Activated CD4-positive, alpha-beta T cell treated with anti-CD3 and anti-CD28 coated beads, Interleukin-2, Interleukin-6, amounts not matched to agents 100 ng/mL and 50 ng/mL, durations not matched to agents 16 hours and 8 hours (primary cell): ENCODE data around the gene COL16A1.

Experiments used
- DNase-seq: peaks from one replicate; pipeline ENCODE4 v3.0.0-alpha.2; 2020

COL16A1 gene

DNA sequence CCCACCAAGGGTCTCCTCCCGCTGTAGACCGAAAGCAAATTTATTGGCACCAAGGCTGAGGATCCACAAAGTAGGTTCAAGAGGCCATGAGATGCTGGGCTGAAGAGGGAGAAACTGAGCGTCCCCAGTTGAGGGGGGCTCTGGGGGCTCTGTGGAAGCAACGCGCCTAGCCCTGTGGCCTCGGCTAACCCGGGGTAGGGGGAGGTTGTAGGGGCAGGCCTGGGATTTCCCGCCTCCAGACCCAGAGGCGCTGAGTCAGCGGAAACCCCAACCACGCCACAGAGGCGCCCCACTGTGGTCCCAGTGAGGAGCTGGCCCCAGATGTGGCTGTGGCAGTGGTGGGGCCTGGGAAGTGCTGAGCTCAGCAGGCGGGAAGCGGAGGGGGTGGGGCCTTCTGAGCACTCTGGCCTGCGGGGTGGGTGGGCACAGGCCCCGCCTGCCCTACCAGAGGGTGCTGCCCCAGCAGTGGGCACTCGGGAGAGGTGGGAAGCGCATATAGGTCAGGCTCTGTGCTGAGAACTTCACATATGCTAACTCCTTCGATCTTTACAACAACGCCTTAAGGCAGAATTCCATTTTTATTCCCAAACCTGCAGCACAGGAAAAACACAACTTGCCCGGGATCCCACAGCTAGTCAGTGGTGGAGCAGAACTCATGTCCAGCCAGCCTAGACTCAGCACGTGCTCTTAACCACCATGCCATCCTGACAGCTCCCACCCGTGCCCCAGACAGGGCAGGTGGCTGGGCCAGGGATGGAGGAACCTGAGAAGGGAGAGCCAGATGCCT, 1.5 kb upstream of the COL16A1 start:
- DNase-seq, result peak; percentile 86

- DNase-seq, result peak; percentile 17
These were observed 658 bp upstream of the COL16A1 start for GRCh38 chr1:31704271-31705079.

DNA sequence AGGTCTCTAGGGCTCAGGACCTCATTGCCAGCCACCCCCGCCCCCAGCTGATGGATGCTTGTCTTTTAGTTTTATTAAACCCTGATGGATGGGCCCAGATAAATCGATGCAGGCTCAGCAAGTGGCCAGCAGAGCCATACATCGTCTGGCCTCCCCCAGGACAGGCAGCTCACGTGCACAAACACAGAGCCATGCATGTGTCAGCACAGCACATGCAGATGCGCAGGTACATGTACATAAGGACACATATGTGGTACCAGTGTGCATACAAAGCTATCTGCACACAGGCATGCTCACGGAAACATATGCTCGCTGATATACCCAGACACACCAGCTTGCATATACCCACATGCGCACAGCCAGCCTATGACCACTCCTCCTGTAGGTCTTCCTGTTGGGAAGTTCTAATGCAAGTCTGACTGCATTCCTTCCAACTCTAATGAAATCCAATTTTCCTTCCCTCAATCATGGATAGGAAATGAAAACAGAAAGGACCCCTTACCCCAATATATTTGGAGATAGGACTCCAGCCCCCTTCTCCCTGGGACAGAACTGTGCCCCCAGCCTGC, 897 bp downstream of the COL16A1 start:
- no peak for DNase-seq

DNA sequence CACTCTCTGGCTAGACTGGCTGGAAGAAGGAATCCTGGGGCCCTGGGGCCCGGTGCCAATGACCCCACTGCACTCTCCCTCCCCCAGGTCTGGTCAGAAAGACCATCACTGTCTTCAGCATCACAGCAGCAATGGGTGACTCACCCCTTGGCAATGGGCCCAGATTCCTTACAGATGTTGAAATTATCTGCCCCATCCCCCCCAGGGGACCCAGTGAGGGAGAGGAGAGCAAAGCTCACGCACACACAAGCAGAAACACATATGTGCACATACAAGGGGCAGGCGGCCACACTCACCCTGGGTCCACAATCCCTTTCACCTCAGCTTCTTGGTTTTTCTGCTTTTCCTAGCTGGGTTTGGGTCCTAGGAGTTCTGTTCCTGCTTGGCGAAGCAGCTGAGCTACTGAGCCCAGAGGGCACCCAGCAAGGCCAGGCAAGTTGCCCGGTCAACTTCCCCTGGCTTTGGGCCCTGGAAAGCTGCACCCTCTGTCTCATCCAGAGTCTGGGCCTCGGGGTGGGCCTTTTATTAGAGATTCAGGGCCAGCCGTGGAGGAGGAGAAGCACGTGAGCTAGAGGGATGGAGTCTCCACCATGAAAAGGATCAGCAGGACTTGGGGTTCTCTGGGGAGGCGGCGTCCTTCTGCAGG, 2.6 kb downstream of the COL16A1 start:
- DNase-seq, result no peak

- no peak for DNase-seq
These were observed 3.2 kb downstream of the COL16A1 start for GRCh38 chr1:31700468-31701090.

DNA sequence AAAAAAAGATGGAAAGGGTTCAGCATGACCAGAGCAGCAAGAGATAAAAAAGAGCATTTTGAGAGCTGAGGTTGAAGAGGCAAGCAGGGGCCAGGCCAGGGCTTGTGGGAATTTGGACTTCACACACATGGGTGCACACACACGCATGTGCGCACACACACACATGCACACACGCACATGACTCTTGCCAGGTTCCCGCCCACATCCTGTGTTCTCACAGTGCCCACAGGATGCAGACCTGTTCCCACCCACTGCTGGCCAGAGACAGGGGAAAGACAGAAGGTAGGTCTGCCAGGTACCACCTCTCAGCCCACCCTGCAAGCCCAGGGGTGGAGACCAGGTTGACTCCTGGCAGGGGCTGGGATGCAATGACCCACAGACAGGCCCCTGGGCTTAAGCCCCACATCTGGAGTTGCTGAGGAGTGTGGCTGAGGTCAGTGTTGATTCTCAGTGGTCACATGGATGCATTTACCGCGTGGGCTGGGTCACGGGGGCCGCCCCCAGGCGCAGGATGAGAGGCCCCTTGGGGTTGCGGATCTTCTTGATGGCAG, 4.4 kb downstream of the COL16A1 start:
- DNase-seq, result peak; percentile 34

- DNase-seq, result no peak
These were observed 6.3 kb downstream of the COL16A1 start for GRCh38 chr1:31697369-31697984.

DNA sequence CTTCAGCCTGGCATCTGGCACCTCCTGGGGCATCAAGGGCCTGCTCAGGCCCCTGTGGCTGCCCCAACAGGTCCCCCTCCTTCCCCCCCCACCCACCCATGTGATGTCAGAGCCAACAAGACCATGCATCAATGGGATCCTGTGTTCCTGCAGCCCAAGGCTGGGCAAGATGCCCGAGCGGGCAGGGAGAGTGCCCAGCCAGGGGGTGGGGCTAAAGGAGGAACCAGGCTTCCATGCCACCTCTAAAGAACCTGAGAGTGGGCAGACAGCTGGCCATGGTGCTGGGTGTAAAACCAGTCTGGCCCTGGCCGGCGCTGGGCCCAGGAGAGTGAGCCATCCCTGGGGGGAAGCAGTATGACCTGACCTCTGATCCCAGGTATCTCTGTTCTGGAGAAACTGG, 7.6 kb downstream of the COL16A1 start:
- DNase-seq, result no peak

DNA sequence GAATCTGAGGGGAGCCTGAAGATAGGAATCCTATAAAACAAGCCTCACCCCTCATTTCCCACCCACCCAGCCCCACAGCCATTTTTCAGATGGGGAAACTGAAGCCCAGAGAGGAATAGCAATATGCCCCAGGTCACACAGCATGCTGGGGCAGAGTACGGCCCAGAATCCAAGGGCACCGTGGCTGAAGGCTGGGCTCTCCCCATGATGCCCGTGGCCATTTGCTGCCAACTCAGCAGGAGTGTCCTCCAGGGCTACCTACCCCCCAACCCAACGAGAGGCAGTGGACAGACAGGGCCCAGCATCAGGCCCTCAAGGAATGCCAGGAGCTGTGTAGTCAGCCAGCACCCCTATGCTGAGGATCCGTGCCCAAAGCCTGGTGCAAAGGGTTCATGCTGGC, 8.5 kb downstream of the COL16A1 start:
- no peak for DNase-seq

DNA sequence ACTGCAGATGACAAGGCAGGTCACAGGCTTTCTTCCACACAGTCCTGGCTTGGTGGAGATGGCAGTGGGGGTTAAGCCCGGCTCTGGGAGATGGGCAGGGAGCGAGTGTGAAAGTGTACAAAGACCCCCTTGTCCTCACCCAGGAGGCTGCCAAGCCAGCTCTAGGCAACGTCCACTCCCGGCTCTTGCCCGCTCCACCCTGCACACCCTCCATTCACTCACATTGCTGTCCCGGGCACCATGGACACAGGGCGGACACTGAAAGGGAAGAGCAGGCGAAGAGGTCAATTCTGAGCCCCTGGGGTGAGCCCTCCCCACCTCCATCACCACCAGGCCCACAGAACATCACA, 8.9 kb downstream of the COL16A1 start:
- DNase-seq, result no peak

DNA sequence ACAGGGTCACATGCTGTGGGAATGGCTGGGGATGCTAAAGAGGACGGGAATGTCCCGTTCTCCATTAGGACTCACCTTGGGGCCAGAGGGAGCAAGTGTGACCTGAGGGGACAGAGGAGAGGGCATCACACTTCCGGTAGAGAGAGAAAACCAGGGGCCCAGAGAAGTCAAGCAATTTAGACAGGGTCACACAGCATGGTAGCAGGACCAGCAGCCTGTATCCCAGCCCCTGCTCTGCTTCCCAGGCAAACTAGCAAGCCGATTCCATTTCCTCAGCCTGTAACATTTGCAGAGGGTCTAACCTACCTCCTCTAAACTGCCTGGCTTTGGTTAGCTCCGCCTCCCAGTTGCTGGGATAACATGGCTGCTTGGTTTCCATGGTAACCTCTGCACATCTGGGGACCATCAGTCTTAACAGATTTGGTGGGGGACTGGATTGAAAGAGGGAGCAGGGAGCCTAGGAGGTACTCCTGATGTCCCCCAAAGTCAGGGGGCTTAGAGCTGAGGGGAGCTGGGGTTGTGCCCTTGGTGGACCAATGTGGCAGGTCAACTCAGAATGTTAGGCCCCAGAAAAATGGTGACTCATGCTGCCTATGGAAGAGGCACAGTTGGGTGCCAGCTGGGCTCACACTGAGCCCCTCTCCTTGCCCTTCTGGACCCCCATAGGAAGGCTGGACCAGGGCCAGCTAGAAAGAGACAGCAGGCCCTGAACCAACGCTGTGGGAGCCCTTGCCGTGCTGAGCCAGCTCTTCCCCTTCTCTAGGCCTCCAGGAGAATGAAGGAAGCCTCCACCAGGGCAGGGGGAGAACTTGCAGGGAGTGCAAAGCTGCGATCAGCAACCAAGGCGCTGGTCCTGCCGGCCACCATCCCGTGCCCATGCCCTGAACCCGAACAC, 9.5 kb downstream of the COL16A1 start:
- DNase-seq, result no peak

DNA sequence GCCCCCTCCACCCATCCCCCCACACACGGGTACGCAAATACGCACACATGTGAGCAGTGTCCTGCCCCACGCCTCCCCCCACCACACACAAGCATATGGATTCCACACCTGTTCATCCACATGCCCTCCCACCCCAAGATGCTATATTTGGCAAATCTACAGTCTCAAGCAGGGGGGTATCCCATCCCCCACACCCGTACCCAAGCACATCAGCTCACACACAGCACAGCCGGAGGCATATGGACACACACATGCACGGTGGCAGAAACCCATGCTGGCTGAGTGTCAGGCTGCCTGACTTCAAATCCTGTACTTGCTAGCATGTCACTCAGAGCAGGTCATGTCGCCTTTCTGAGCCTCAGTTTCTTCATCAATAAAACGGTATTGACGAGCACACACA, 10.6 kb downstream of the COL16A1 start:
- no peak for DNase-seq

GRCh38 chr1:31691951-31692350, 11.9 kb downstream of the COL16A1 start:
- DNase-seq, result no peak

DNA sequence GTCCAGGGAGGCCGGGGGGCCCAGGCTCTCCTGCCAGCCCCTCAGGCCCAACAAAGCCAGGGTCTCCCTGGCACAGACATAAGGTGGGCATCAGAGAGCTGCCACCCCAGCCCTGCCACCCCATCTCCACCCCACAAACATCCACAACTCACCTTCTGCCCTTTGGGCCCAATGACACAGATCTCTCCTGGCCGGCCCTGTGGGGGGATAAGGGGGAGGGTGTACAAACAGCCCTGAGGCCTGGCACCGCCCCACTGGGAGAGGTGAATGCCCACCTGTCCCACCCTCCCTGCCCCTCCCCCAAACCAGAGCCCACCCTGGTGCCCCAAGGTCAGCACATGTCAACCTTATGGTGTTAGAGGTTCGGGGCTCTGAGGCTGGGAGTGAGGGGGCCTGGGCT, 12.4 kb downstream of the COL16A1 start:
- no peak for DNase-seq

DNA sequence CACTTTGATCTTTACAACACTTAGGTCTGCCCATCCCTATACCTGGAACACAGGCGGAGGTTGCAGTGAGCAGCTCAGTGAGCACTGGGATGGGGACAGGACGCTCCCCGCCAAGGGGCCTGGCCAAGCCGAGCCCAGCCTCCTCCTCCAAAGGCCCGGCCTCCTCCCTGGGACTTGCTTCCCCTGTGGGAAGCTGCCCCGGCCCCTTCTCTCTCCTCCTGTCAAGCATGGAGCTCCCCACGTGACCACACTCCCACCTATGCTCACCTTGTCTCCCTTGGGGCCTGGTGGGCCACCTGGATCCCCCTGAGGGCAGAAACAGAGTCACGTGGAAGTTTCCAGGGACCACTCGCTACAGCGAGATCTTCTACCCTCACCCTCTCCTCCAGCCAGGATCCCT, 12.9 kb downstream of the COL16A1 start:
- no peak for DNase-seq

DNA sequence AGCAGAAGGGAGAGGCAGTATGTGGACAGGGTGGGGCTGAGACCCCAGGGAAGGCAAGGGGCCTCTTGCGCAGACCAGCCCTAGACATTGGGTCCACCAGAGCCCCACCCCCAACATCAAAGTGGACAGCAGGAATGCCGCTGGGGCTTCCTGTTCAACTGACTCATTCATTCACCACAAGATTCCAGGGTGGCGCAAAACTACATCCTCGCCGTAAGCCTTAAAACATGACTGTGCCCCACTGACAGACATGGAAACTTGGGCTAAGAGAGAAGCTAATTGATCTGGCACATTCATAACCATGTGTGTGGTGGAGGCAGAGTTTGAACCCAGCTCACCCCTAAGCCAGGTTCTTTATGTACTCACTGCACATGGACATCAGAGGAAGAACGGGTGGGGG, 14.0 kb downstream of the COL16A1 start:
- no peak for DNase-seq

DNA sequence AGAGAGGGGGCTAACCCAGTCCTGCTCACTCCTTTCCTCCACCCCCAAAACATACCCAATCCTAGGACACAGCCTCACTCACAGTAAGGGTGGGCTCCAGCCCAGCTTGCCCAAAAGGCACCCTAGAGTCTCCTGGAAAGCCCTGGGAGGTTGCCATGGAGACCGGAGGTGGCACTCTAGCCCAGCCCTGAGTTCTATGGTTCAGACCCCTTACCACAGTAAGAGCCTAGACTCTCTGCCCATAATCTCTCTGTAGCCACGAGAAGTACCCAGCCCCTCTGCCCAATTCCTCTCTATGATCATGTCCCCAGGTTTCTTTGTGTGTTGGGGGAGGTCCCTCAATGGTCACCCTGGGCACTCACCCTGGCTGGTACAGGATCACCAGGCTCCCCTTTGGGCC, 14.4 kb downstream of the COL16A1 start:
- DNase-seq, result no peak

DNA sequence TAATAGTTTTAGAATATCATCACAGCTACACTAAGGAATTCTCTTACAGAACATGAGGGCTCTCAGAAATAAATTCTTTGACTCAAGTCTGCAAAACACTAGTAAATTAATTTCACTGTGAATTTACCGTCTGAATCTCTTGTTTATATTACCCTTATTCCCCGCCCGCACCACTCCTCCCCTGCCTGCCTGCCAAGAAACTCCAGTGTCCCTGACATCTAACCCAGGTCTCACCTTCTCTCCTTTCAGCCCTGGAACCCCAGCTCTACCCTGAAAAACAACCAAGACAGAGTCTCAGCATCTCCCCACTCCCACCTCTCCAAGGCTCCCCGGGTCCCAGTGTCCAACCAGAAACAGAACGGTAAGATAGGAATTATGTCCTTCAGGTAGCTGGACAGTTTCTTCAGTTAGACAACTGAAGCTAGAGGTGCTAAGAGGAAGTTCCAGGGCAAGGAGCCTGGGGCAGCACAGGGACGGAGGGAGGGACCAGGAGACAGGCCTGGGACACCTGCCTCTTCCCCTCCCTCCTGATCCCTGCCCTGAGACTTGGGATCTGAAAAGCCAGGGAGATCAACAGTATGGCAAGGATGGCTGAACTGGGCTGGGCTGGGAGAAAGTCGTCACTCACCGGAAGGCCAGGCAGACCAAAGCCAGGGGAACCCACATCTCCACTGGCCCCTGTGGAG, 15.4 kb downstream of the COL16A1 start:
- no peak for DNase-seq

DNA sequence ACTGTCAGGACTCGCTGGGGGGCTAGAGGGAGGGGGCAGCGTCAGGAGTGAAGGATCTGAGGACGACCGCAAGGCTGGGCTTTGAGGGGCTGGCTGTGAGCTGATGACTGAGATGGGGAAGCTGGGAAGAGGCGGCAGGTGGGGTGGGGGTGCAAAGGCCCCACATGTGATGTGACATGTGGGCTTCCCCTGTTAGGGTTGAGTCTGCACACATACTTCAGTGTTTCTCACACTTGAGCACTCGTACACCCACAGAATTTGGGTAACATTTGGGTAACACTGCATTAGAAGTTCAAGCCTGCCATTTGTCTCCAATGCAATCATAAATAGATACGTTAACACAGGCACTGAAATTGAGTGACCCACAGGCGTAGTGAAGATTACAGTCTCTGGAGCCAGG, 16.2 kb downstream of the COL16A1 start:
- no peak for DNase-seq

DNA sequence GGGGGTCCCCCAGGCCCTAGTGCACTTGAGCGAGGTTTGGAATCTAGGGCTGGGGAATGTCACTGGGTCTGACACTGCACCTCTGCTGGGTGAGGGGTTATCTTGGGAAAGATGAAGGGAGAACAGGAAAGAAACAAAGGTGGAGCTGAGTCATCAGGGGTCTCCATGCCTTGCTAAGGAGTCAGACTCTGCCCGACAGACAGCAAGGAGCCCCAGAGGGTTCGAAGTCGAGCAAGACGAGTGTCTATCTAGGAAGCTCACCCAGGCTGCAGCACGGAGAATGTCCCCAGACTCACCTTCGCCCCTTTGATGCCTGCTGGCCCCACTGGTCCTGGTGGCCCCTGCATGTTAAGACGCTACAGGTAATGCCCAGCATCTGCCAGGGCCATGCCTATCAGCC, 18.0 kb downstream of the COL16A1 start:
- DNase-seq, result no peak

DNA sequence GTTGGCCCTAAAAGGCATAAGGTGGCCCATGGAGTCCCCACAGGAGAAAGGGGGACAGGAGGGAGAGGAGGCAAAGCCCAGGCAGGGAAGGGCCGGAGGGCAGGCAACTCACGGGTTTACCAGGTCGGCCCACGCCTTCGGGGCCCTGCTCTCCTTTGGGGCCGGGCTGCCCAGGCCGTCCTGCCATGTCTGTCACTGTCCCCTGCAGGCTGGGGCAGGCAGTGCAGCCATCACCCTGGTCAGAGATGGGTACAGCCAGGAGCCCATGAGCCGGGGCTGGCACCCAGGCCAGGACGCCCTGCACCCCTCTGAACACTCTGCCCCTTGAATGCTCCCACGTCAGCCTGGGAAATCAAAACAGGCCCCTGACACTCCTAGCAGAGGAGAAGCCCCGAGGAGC, 19.8 kb downstream of the COL16A1 start:
- no peak for DNase-seq
